K562 (cell line): ENCODE measurements around the gene IL27RA. TPM values are rescaled to one million over a fixed set of nuclear protein-coding genes. Genes with fewer than 3 reads are reported as not detected.

Experiments used
- ESRRA ChIP-seq: fragments of 450-650 bp; IDR thresholded peaks from 2 replicates; pipeline ENCODE4 v1.6.1; 2014; ENCODE audit warnings: low read depth, mild to moderate bottlenecking, moderate library complexity, borderline replicate concordance
- FUS ChIP-seq: fragments of 200-400 bp; formaldehyde crosslinking; optimal IDR thresholded peaks from 2 replicates; pipeline ENCODE3; 2017; ENCODE audit warnings: low read depth, low read length
- GATA2 ChIP-seq: sonication (generic); formaldehyde crosslinking; IDR thresholded peaks from 2 replicates; pipeline ENCODE4 v1.4.0; 2020; ENCODE audit warnings: mild to moderate bottlenecking, missing genetic modification reagents
- HDAC1 ChIP-seq, 2 experiments: fragments of 450-650 bp; IDR thresholded peaks; 2 replicates each; pipeline ENCODE4 v1.6.1; 2016 to 2017; ENCODE audit warnings: inconsistent platforms in 1 of 2, mild to moderate bottlenecking in 1 of 2, moderate library complexity in 1 of 2
- HINFP ChIP-seq: fragments of 450-650 bp; conservative IDR thresholded peaks from 2 replicates; pipeline ENCODE4 v1.6.1; 2016; ENCODE audit warnings: missing genetic modification characterization, low read depth, mild to moderate bottlenecking, control low read depth, missing compliant biosample characterization
- HMGXB4 ChIP-seq: sonication (generic); formaldehyde crosslinking; IDR thresholded peaks from 2 replicates; pipeline ENCODE4 v1.8.1; 2023; ENCODE audit warnings: mild to moderate bottlenecking, missing genetic modification reagents
- ID3 ChIP-seq, 2 experiments: fragments of 250-450 bp in 1 of 2; fragments of 450-650 bp in 1 of 2; sonication (Bioruptor Pico) in 1 of 2; IDR thresholded peaks; 2 replicates each; pipeline versions ENCODE4 v1.6.1 to v1.8.0; 2016 to 2021; ENCODE audit warnings: mild to moderate bottlenecking in 2 of 2, moderate library complexity in 2 of 2, missing compliant biosample characterization in 1 of 2, missing genetic modification characterization in 1 of 2
- JUND ChIP-seq, 2 experiments: IDR thresholded peaks; 2 replicates in 1 of 2; 3 replicates in 1 of 2; pipeline ENCODE4 v1.6.1; 2011; ENCODE audit warnings: borderline replicate concordance in 2 of 2, low read depth in 2 of 2, low read length in 2 of 2, improper control_type of control experiment in 1 of 2, missing biosample characterization in 1 of 2, missing genetic modification characterization in 1 of 2, missing genetic modification reagents in 1 of 2
- KDM2B ChIP-seq: fragments of 250-450 bp; sonication (Bioruptor Pico); IDR thresholded peaks from 2 replicates; pipeline ENCODE4 v1.8.0; 2021; ENCODE audit warnings: mild to moderate bottlenecking, moderate library complexity
- MAFG ChIP-seq: fragments of 450-650 bp; conservative IDR thresholded peaks from 2 replicates; pipeline ENCODE4 v1.6.1; 2016; ENCODE audit warnings: missing genetic modification characterization, missing compliant biosample characterization
- PML ChIP-seq: IDR thresholded peaks from 2 replicates; pipeline ENCODE4 v1.6.1; 2012; ENCODE audit warnings: low read length, inconsistent platforms
- POLR2B ChIP-seq: fragments of 450-650 bp; IDR thresholded peaks from 2 replicates; pipeline ENCODE4 v1.6.1; 2018; ENCODE audit warnings: low read depth; ENCODE audit not compliant: partially characterized antibody
- RAD21 ChIP-seq, 2 experiments: fragments of 250-450 bp in 1 of 2; fragments of 450-650 bp in 1 of 2; sonication (Bioruptor Pico) in 1 of 2; formaldehyde crosslinking in 1 of 2; IDR thresholded peaks in 1 of 2; conservative IDR thresholded peaks in 1 of 2; 2 replicates each; pipeline versions ENCODE4 v1.4.0 to v1.8.0; 2020 to 2022; ENCODE audit warnings: mild to moderate bottlenecking in 2 of 2, moderate library complexity in 1 of 2
- ZBTB5 ChIP-seq: fragments of 450-650 bp; IDR thresholded peaks from 2 replicates; pipeline ENCODE4 v1.6.1; 2017; ENCODE audit warnings: antibody characterized with exemption
- ZFPM2 ChIP-seq: fragments of 250-450 bp; sonication (Bioruptor Pico); IDR thresholded peaks from 2 replicates; pipeline ENCODE4 v1.5.1; 2022; ENCODE audit warnings: mild to moderate bottlenecking
- ZHX1 ChIP-seq: fragments of 150-350 bp; conservative IDR thresholded peaks from 2 replicates; pipeline ENCODE4 v1.6.1; 2014; ENCODE audit warnings: low read length
- ZKSCAN3 ChIP-seq: fragments of 250-450 bp; sonication (Bioruptor Pico); IDR thresholded peaks from 2 replicates; pipeline ENCODE4 v1.4.0; 2020
- polyA plus RNA-seq, 8 experiments: library from polyadenylated mRNA; depleted of rRNA in 4 of 8; stranded (reverse) in 5 of 8; unstranded in 3 of 8; fragments of >200 nt; fragmentation: Nextera tagmentation in 2 of 8; fragmentation: Illumina TruSeq in 1 of 8; extraction: Ambion mirVana in 2 of 8; extraction: Trizol in 1 of 8; gene quantifications; 2 replicates each; pipeline versions ENCODE4 v1.2.1 to v1.2.3, GENCODE V29; 2011 to 2014; ENCODE audit warnings: inconsistent platforms in 1 of 8, missing spikeins in 1 of 8
- total RNA-seq, 7 experiments: library from RNA; depleted of rRNA in 6 of 7; stranded (reverse); fragments of >200 nt in 6 of 7; fragmentation: Illumina TruSeq in 2 of 7; extraction: Trizol in 2 of 7; gene quantifications; 2 replicates each; pipeline versions ENCODE4 v1.2.1 to v1.2.3, GENCODE V29; 2011 to 2021; ENCODE audit warnings: low replicate concordance in 1 of 7

The IL27RA gene
- total and polyA plus RNA-seq, 9 of the 15 experiments (the other 6 are each of a cell fraction or from before 2014, with no cell fraction given): 1.9 to 15.9 (median 12.0) TPM

- TF ChIP-seq ID3 (CRISPR knock-in tag; IDR thresholded peaks at IDR 0.05): no peak
- no peak for TF ChIP-seq ID3 (tag; IDR thresholded peaks at IDR 0.05)
- TF ChIP-seq HINFP (tag): no peak
- TF ChIP-seq PML: no peak
- TF ChIP-seq MAFG (tag): no peak
- no peak for TF ChIP-seq ZKSCAN3
- TF ChIP-seq ZHX1: no peak
- TF ChIP-seq ZFPM2: no peak
- no peak for TF ChIP-seq JUND (IDR thresholded peaks at IDR 0.05; ENCODE audit: borderline replicate concordance, low read depth, low read length)
- no peak for TF ChIP-seq JUND (tag; IDR thresholded peaks at IDR 0.05; ENCODE audit: borderline replicate concordance, low read depth, low read length)
- TF ChIP-seq ZBTB5: no peak
- TF ChIP-seq POLR2B: no peak
- peak in 1 of 2 experiments; percentile 65; a peak in 3 of 4 replicates for TF ChIP-seq RAD21 (CRISPR knock-in tag; conservative IDR thresholded peaks at IDR 0.05 in 1 of 2, IDR thresholded peaks at IDR 0.05 in 1 of 2)
- no peak for TF ChIP-seq ESRRA
- TF ChIP-seq GATA2 (CRISPR knock-in tag): no peak
- no peak for TF ChIP-seq HDAC1 (IDR thresholded peaks at IDR 0.05)
- TF ChIP-seq FUS: no peak
- no peak for TF ChIP-seq HMGXB4 (CRISPR knock-in tag)
- peak; percentile 96; the same call in 1 of the 2 replicates for TF ChIP-seq KDM2B (CRISPR knock-in tag)
These were observed 41.8 kb downstream of the IL27RA start (continued) for GRCh38 chr19:14073261-14073924.
